SK-N-SH (cell line): Measurements from ENCODE around the gene SMAD3. TPM values are rescaled to one million over a fixed set of nuclear protein-coding genes. Genes with fewer than 3 reads are reported as not detected.

Source experiments
- CTCF ChIA-PET: fragments of 300-600, 350-600 bp; formaldehyde crosslinking; extraction: SDS; loops from one replicate; lab custom pipeline; 2021; lab: Yijun Ruan, JAX
- POLR2A ChIA-PET: fragments of 350-600 bp; sonication (Branson Sonifier 250); formaldehyde crosslinking; extraction: SDS; loops from one replicate; lab custom pipeline; 2020; ENCODE audit warnings: antibody characterized with exemption, inconsistent platforms; lab: Yijun Ruan, JAX
- DNase-seq: peaks from one replicate; pipeline ENCODE4 v3.0.0; 2012
- H2AFZ ChIP-seq: fragments of 200-600 bp; sonication (generic); 2 replicates; pipeline ENCODE4 v1.8.1; 2016; ENCODE audit warnings: antibody characterized with exemption, mild to moderate bottlenecking, low read depth
- H3F3A ChIP-seq: fragments of 200-600 bp; sonication (generic); replicated peaks from 2 replicates; pipeline ENCODE3; 2016; ENCODE audit warnings: antibody characterized with exemption, mild to moderate bottlenecking; ENCODE audit not compliant: insufficient read depth
- H3K27ac ChIP-seq, 2 experiments: fragments of 200-500 bp in 1 of 2; fragments of 200-600 bp in 1 of 2; sonication (Bioruptor generic) in 1 of 2; sonication (generic), shearing (Covaris generic) in 1 of 2; 2 replicates each; pipeline versions ENCODE4 v1.5.1 to v1.6.1; 2014 to 2016; ENCODE audit warnings: low read depth in 2 of 2, inconsistent platforms in 1 of 2, low read length in 1 of 2, mild to moderate bottlenecking in 1 of 2, mixed read lengths in 1 of 2
- H3K27me3 ChIP-seq: fragments of 200-600 bp; sonication (generic), shearing (Covaris generic); 2 replicates; pipeline ENCODE4 v1.6.1; 2016; ENCODE audit warnings: mixed run types; ENCODE audit not compliant: insufficient read depth
- H3K36me3 ChIP-seq, 2 experiments: fragments of 200-500 bp in 1 of 2; fragments of 200-600 bp in 1 of 2; sonication (Bioruptor generic) in 1 of 2; sonication (generic) in 1 of 2; replicated peaks in 1 of 2; 2 replicates each; pipeline versions ENCODE3 to v1.5.1; 2014 to 2016; ENCODE audit warnings: low read length in 1 of 2, mild to moderate bottlenecking in 1 of 2; ENCODE audit not compliant: insufficient read depth in 2 of 2, control insufficient read depth in 1 of 2
- H3K4me1 ChIP-seq, 2 experiments: fragments of 200-500 bp in 1 of 2; fragments of 200-600 bp in 1 of 2; sonication (Bioruptor generic) in 1 of 2; sonication (generic), shearing (Covaris generic) in 1 of 2; 2 replicates each; pipeline versions ENCODE4 v1.5.1 to v1.6.1; 2014 to 2016; ENCODE audit warnings: low read depth in 1 of 2, low read length in 1 of 2, mixed run types in 1 of 2; ENCODE audit not compliant: insufficient read depth in 2 of 2, control insufficient read depth in 1 of 2
- H3K4me2 ChIP-seq: fragments of 200-600 bp; sonication (generic), shearing (Covaris generic); 2 replicates; pipeline ENCODE4 v1.6.1; 2017; ENCODE audit warnings: mixed run types
- H3K4me3 ChIP-seq, 2 experiments: fragments of 200-500 bp in 1 of 2; fragments of 200-600 bp in 1 of 2; sonication (Bioruptor generic) in 1 of 2; sonication (generic), shearing (Covaris generic) in 1 of 2; 2 replicates each; pipeline versions ENCODE4 v1.5.1 to v1.8.1; 2014 to 2016; ENCODE audit warnings: low read depth in 2 of 2, inconsistent platforms in 1 of 2, low read length in 1 of 2, mild to moderate bottlenecking in 1 of 2, mixed read lengths in 1 of 2, moderate library complexity in 1 of 2
- H3K79me2 ChIP-seq: fragments of 200-600 bp; sonication (generic); 2 replicates; pipeline ENCODE4 v1.8.1; 2017; ENCODE audit warnings: mild to moderate bottlenecking; ENCODE audit not compliant: insufficient read depth
- H3K9ac ChIP-seq: fragments of 200-600 bp; sonication (generic); 2 replicates; pipeline ENCODE4 v1.6.1; 2017; ENCODE audit warnings: mixed run types
- H3K9me2 ChIP-seq: fragments of 200-600 bp; sonication (generic); 2 replicates; pipeline ENCODE4 v1.6.1; 2017; ENCODE audit warnings: mixed run types
- H3K9me3 ChIP-seq: fragments of 200-600 bp; sonication (generic); 2 replicates; pipeline ENCODE4 v1.6.1; 2017; ENCODE audit warnings: mixed run types, mild to moderate bottlenecking, moderate library complexity
- H4K20me1 ChIP-seq: fragments of 200-600 bp; sonication (generic); 2 replicates; pipeline ENCODE4 v1.6.1; 2017; ENCODE audit warnings: mild to moderate bottlenecking, mixed run types; ENCODE audit not compliant: insufficient read depth
- EP300 ChIP-seq, 2 experiments: IDR thresholded peaks; 2 replicates each; pipeline versions ENCODE4 v1.4.0 to v1.6.1; 2012; ENCODE audit warnings: borderline replicate concordance in 1 of 2, low read depth in 1 of 2, low read length in 1 of 2
- FOSL2 ChIP-seq: IDR thresholded peaks from 2 replicates; pipeline ENCODE4 v1.4.0; 2012; ENCODE audit warnings: low read depth, mild to moderate bottlenecking, moderate library complexity, borderline replicate concordance
- FOXM1 ChIP-seq: IDR thresholded peaks from 2 replicates; pipeline ENCODE4 v1.4.0; 2012; ENCODE audit warnings: low read depth, mild to moderate bottlenecking
- GABPA ChIP-seq: IDR thresholded peaks from 2 replicates; pipeline ENCODE4 v1.4.0; 2012; ENCODE audit warnings: low read depth, mild to moderate bottlenecking
- GATA2 ChIP-seq: sonication (generic); formaldehyde crosslinking; IDR thresholded peaks from 2 replicates; pipeline ENCODE4 v1.5.0; 2020; ENCODE audit warnings: mild to moderate bottlenecking, missing genetic modification reagents
- IRF3 ChIP-seq: fragments of 150-350 bp; IDR thresholded peaks from 2 replicates; pipeline ENCODE4 v1.6.1; 2016; ENCODE audit warnings: mild to moderate bottlenecking, low read depth, low read length
- JUND ChIP-seq: IDR thresholded peaks from 2 replicates; pipeline ENCODE4 v1.4.0; 2012
- MEF2A ChIP-seq: IDR thresholded peaks from 2 replicates; pipeline ENCODE4 v1.4.0; 2012; ENCODE audit warnings: low read depth, borderline replicate concordance
- MXI1 ChIP-seq: IDR thresholded peaks from 2 replicates; pipeline ENCODE4 v1.6.1; 2012; ENCODE audit warnings: mild to moderate bottlenecking, low read depth, low read length, improper control_type of control experiment
- NFIC ChIP-seq: IDR thresholded peaks from 2 replicates; pipeline ENCODE4 v1.4.0; 2012; ENCODE audit warnings: borderline replicate concordance
- NRF1 ChIP-seq: IDR thresholded peaks from 2 replicates; pipeline ENCODE4 v1.6.1; 2012; ENCODE audit warnings: low read depth, mild to moderate bottlenecking, low read length
- POLR2AphosphoS5 ChIP-seq: IDR thresholded peaks from 2 replicates; pipeline ENCODE4 v1.6.1; 2012; ENCODE audit warnings: low read depth, low read length
- RAD21 ChIP-seq: IDR thresholded peaks from 2 replicates; pipeline ENCODE4 v1.6.1; 2012; ENCODE audit warnings: mild to moderate bottlenecking, low read length
- RCOR1 ChIP-seq: fragments of 150-350 bp; IDR thresholded peaks from 2 replicates; pipeline ENCODE4 v1.6.1; 2017; ENCODE audit warnings: antibody characterized with exemption, low read length
- RFX5 ChIP-seq: IDR thresholded peaks from 2 replicates; pipeline ENCODE4 v1.6.1; 2012; ENCODE audit warnings: mild to moderate bottlenecking, improper control_type of control experiment, low read length
- RXRA ChIP-seq: IDR thresholded peaks from 2 replicates; pipeline ENCODE4 v1.4.0; 2012; ENCODE audit warnings: low read depth, mild to moderate bottlenecking, borderline replicate concordance
- SIN3A ChIP-seq: IDR thresholded peaks from 2 replicates; pipeline ENCODE4 v1.6.1; 2012; ENCODE audit warnings: low read depth, mild to moderate bottlenecking, low read length, moderate library complexity, borderline replicate concordance
- TAF1 ChIP-seq: IDR thresholded peaks from 2 replicates; pipeline ENCODE4 v1.6.1; 2012; ENCODE audit warnings: low read depth, mild to moderate bottlenecking, low read length, moderate library complexity, borderline replicate concordance
- WGBS: methylation state at CpG from one replicate; pipeline ENCODE4 v1.1.6; 2017; ENCODE audit warnings: low lambda C conversion rate; 5-methylcytosine and 5-hydroxymethylcytosine counted together
- polyA plus RNA-seq, 3 experiments: library from polyadenylated mRNA; depleted of rRNA; stranded (reverse); fragments of >200 nt; gene quantifications; 2 replicates each; pipeline ENCODE4 v1.2.3, GENCODE V29; 2012

The SMAD3 gene
- polyA plus RNA-seq, 1 of the 3 experiments (the other 2 are of a cell fraction), result 19.5 TPM

- Histone ChIP-seq H3K4me1 (peaks cover 28 to 41% of the 10 kb centered on the region in 2 experiments), H3K36me3 (peaks cover 0 to 14% of the 10 kb centered on the region in 2 experiments), H3F3A (peaks cover 18% of the 10 kb centered on the region), H2AFZ (no peak overlapping the region), H3K4me2 (no peak overlapping the region), H3K9me2 (no peaks in the 10 kb centered on the region), H3K9me3 (peaks cover 5% of the 10 kb centered on the region; the same call in 1 of the 2 replicates), H3K4me3 (no peak overlapping the region), H3K79me2 (peaks cover 87% of the 10 kb centered on the region), H3K9ac (no peak overlapping the region), H4K20me1 (no peaks in the 10 kb centered on the region), H3K27ac (peak overlapping the region in 1 of 2 experiments; percentile 98; a peak in 2 of 4 replicates), H3K27me3 (no peaks in the 10 kb centered on the region)
- no peak for TF ChIP-seq IRF3
- TF ChIP-seq RCOR1, result no peak
- no peak for TF ChIP-seq NRF1
- TF ChIP-seq RAD21, result no peak
- no peak for TF ChIP-seq MXI1
- no peak for TF ChIP-seq FOXM1
- no peak for TF ChIP-seq NFIC
- no peak for TF ChIP-seq RXRA
- TF ChIP-seq TAF1, result no peak
- TF ChIP-seq JUND, result no peak
- TF ChIP-seq MEF2A, result no peak
- no peak for TF ChIP-seq EP300 (IDR thresholded peaks at IDR 0.05; ENCODE audit: borderline replicate concordance in 1 of 2, low read depth in 1 of 2, low read length in 1 of 2)
- TF ChIP-seq GATA2 (CRISPR knock-in tag), result no peak
- TF ChIP-seq POLR2AphosphoS5, result no peak
- no peak for DNase-seq
- CTCF ChIA-PET, result interaction anchor here (1.2 kb wide), 1 partner anchor 10 kb away, joined by 3 read pairs; no protein-coding TSS in a partner anchor
- WGBS, result 89% methylated on average over 5 of the region's 5 CpGs
- POLR2A ChIA-PET, result no interaction called here
These were observed 45.0 kb downstream of the SMAD3 start for GRCh38 chr15:67110361-67110781.

GRCh38 chr15:67110958-67111864, 45.8 kb downstream of the SMAD3 start:
- no peak overlapping the region for H3K4me2 ChIP-seq
- H3K27ac ChIP-seq, result peak overlapping the region in 1 of 2 experiments; percentile 98; a peak in 1 of 4 replicates
- no peaks in the 10 kb centered on the region for H4K20me1 ChIP-seq
- peaks cover 0 to 14% of the 10 kb centered on the region in 2 experiments for H3K36me3 ChIP-seq
- no peak for DNase-seq
- no peak overlapping the region for H2AFZ ChIP-seq
- POLR2A ChIA-PET, result no interaction called here
- peaks cover 92% of the 10 kb centered on the region for H3K79me2 ChIP-seq
- CTCF ChIA-PET, result interaction anchor here (1.2 kb wide), 1 partner anchor 10 kb away, joined by 3 read pairs; no protein-coding TSS in a partner anchor
- H3K4me1 ChIP-seq, result peaks cover 20 to 34% of the 10 kb centered on the region in 2 experiments
- H3K4me3 ChIP-seq, result no peak overlapping the region
- no peak overlapping the region for H3K9ac ChIP-seq
- TF ChIP-seq EP300 (IDR thresholded peaks at IDR 0.05; ENCODE audit: borderline replicate concordance in 1 of 2, low read depth in 1 of 2, low read length in 1 of 2) (no peak), FOXM1 (no peak), FOSL2 (no peak), SIN3A (no peak), GABPA (no peak), RFX5 (no peak)
- WGBS, result 96% methylated on average over 2 of the region's 2 CpGs
- no peaks in the 10 kb centered on the region for H3K9me2 ChIP-seq
- no peaks in the 10 kb centered on the region for H3K27me3 ChIP-seq
- peaks cover 5% of the 10 kb centered on the region; the same call in 1 of the 2 replicates for H3K9me3 ChIP-seq
- H3F3A ChIP-seq, result peaks cover 10% of the 10 kb centered on the region
